ENCODE results near the gene TPPP. TPM values are rescaled to one million over a fixed set of nuclear protein-coding genes. Genes with fewer than 3 reads are reported as not detected.
"Not testable (repeated sequence)": the region's sequence is repeated elsewhere in the genome, so short reads cannot be mapped to it uniquely, and the experiment has no call there.

TPPP gene
- total RNA-seq, 4 donors from 2014 or later = 7.2 to 11.1 (median 8.4) TPM

DNA sequence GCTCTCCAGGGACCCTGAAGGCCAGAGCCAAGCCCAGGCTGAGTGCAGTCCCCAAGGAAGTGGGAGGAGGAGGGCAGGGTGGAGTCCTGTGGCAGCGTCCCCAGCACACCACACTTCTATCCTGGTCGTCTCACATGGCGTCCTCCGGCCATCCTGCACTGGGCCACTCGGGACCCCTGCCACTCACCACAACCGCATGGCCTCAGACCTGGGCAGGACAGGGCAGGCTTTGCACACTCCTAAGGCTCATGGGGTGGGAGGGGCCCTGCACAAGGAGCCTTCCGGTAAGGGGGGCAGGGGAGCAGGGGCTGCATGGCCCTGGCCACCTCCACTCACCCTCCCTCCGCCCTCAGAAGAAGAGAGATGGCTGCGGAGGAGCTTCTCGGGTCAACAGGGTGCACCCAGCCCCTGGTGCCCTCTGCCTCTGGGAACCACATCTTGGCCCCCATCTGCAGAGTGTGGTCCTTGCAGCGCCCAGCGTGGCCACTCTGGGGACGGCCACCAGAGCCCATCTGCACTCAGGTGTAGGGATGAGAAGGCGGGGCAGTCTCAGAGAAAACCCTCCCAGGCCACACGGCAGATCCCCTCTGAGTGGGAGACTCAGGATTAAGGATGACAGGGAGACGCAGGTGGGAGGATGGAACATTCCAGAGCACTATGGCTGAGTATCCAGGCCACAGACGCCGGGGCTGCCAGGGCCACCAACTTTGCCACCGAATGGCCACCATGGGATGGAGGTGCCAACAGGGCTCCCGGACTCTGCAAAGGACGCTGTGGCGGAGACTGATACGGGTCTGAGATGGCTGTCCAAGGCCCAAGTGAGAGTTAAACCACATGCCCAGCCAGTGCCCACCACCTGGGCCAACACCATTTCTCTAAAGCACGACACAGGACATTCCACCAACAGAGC is 7.6 kb downstream of the TPPP start:
- no peak for DNase-seq
- intact Hi-C loops (cut with DNase I) = no loop called here
- Histone ChIP-seq H3K27ac (no peak overlapping the region), H3K4me1 (no peaks in the 10 kb centered on the region), H3K27me3 (no peaks in the 10 kb centered on the region), H3K36me3 (no peaks in the 10 kb centered on the region), H3K4me3 (replicated peaks in 1 of 3) (no peak overlapping the region), H3K9me3 (no peaks in the 10 kb centered on the region)
- TF ChIP-seq CTCF (IDR thresholded peaks at IDR 0.05) (no peak), POLR2A (IDR thresholded peaks at IDR 0.05) (no peak)
- WGBS, 2 donors = 87 to 92% methylated on average over 18 to 20 of the region's 24 CpGs

DNA sequence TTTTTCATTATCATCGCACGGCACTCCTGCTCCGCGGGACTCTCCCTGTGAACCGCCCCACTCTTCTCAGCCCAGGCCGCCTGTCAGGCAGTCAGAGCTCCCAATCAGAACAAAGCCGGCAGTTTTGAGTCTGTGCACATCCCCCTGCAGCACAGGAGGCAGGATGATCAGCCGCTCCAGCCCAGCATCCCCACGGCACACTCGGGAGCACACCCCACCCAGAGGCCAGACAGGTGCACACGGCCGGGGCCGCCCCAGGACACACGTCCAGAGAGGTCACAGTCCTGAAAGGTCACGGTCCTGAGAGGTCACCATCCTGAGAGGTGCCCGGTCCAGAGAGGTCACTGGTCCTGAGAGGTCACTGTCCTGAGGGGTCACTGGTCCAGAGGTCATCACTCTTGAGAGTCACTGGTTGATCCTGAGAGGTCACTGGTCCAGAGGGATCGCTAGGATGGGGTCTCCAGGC is 8.4 kb downstream of the TPPP start:
- no peaks in the 10 kb centered on the region for H3K27me3 ChIP-seq
- no peak overlapping the region for H3K27ac ChIP-seq
- no peaks in the 10 kb centered on the region for H3K36me3 ChIP-seq
- intact Hi-C loops (cut with DNase I) = no loop called here
- TF ChIP-seq POLR2A (IDR thresholded peaks at IDR 0.05) (no peak), CTCF (IDR thresholded peaks at IDR 0.05) (no peak)
- WGBS, 2 donors = 75 to 92% methylated on average over 9 to 15 of the region's 17 CpGs
- H3K4me3 ChIP-seq (replicated peaks in 1 of 3) = no peak overlapping the region
- no peaks in the 10 kb centered on the region for H3K4me1 ChIP-seq
- no peak for DNase-seq
- H3K9me3 ChIP-seq = no peaks in the 10 kb centered on the region

GRCh38 chr5:683551-684481 is 9.3 kb downstream of the TPPP start:
- no peaks in the 10 kb centered on the region for H3K9me3 ChIP-seq
- intact Hi-C loops (cut with DNase I) = no loop called here
- DNase-seq = no peak
- no peaks in the 10 kb centered on the region for H3K36me3 ChIP-seq
- no peak overlapping the region for H3K27ac ChIP-seq
- H3K4me3 ChIP-seq (replicated peaks in 1 of 3) = no peak overlapping the region
- H3K27me3 ChIP-seq = no peaks in the 10 kb centered on the region
- 89 to 91% methylated on average over 18 to 27 of the region's 30 CpGs for WGBS, 2 donors
- H3K4me1 ChIP-seq = no peaks in the 10 kb centered on the region
- TF ChIP-seq CTCF (IDR thresholded peaks at IDR 0.05) (no peak), POLR2A (IDR thresholded peaks at IDR 0.05) (no peak)

DNA sequence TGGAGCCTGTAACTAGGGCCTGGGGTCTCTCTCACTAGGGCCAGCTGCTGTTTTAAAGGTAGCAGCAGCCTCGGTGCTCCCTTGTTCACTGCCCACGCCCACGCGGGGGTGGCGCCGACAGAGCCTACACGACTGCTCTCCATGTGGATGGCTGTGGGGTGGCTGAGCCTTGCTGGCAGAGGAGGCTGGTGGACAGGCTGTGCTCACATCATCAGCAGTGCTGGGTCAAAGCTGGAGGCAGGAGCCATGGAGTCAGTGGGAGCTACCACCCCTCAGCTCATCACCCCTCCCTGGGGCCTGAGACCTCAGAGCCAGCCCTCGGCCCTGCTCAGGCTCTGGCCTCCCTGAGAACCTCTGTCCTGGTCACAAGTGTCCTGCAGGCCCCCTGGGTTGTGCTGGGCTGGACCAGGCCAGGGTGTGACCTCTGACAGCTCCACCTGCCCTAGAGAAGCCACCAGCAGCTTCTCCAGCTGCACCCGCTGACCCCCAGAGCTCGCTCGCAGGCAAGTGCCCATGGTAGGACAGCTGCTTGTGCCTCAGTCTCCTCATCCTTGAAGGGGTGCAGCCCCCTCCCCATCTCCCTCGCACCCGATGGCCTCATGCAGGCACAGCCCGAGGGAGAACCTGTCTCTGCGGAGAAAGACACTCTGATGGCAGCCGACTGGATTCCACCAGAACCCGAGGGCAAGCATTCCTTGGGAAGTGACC is 10.3 kb downstream of the TPPP start:
- DNase-seq; H3K9me3 ChIP-seq; H3K4me3 ChIP-seq (replicated peaks in 1 of 3); intact Hi-C loops (cut with DNase I); H3K27me3 ChIP-seq; H3K27ac ChIP-seq; H3K4me1 ChIP-seq; H3K36me3 ChIP-seq: not testable (repeated sequence)
- WGBS, 2 donors = 86 to 88% methylated on average over 6 to 10 of the region's 17 CpGs

- H3K36me3 ChIP-seq; H3K4me3 ChIP-seq (replicated peaks in 1 of 3); H3K4me1 ChIP-seq; H3K27me3 ChIP-seq; H3K27ac ChIP-seq; H3K9me3 ChIP-seq; DNase-seq; intact Hi-C loops (cut with DNase I): not testable (repeated sequence)
- no CpG with 5 or more reads among the region's 3 CpGs for WGBS, 2 donors
Observed at GRCh38 chr5:682216-682615, 10.9 kb downstream of the TPPP start.

GRCh38 chr5:681317-682191 is 11.6 kb downstream of the TPPP start:
- H3K9me3 ChIP-seq; H3K4me3 ChIP-seq (replicated peaks in 1 of 3); H3K27ac ChIP-seq; H3K27me3 ChIP-seq; H3K36me3 ChIP-seq; DNase-seq; intact Hi-C loops (cut with DNase I); H3K4me1 ChIP-seq: not testable (repeated sequence)
- 91 to 92% methylated on average over 5 to 11 of the region's 17 CpGs for WGBS, 2 donors

DNA sequence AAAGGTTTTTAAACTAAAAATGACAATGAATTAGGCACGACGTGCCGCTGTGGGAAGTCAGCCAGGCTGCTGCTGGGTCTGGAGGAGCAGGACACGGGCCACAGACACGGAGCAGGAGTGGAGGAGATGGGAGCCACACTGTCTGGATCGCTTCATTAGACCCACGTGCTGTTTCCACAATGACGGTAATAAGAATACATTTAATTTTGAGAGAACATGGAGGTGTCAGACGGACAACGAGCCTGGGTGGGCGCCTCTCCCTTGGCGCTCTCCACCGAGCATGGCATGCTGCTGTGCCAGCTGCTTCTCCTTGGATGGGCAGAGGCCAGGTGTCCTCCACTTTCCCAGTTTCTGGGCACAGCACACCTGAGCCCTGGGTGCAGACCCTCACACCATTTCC is 12.3 kb downstream of the TPPP start:
- H3K27me3 ChIP-seq; H3K9me3 ChIP-seq; H3K36me3 ChIP-seq; DNase-seq; intact Hi-C loops (cut with DNase I); H3K4me3 ChIP-seq (replicated peaks in 1 of 3); H3K4me1 ChIP-seq; H3K27ac ChIP-seq: not testable (repeated sequence)
- WGBS, 2 donors = 88% methylated on average over 13 of the region's 13 CpGs

DNA sequence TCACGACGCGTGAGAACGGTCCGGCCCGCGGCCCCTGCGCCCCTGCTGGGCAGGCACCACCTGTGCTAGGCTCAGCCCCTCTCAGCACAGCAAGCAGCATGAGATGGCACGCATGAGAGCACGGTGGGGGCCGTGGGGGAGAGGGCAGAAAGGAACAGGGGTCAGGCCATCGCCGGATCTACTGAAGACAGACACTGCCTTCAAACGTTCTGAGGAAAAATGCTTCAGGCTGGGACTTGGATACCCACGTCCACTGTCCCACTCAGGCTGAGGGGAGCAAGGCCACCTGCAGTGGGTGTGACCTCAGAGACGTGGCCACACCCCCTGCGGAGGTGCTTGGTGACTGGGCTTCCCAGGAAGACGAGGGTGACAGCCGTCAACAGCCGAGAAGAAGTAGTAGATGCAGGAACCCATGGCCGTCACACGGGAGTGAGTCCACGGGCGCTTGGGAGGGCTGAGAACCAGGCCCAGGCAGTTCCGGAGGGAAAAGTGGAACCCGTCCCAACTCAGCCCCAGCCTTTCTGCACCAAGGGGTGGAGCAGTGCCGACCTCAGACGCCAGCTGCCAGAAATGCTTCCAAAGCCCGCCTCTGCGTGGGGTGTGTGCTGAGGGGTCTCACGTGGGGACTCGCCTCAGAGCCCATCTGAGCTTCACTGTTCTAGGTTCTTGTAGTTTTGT is 12.9 kb downstream of the TPPP start:
- intact Hi-C loops (cut with DNase I); H3K9me3 ChIP-seq; H3K27me3 ChIP-seq; DNase-seq; H3K36me3 ChIP-seq; H3K4me1 ChIP-seq; H3K4me3 ChIP-seq (replicated peaks in 1 of 3); H3K27ac ChIP-seq: not testable (repeated sequence)
- WGBS, 2 donors = 96% methylated on average over 3 of the region's 32 CpGs; no CpG with 5 or more reads in 1 of the 2 donors
